ENCODE results near the gene CBR1.

The CBR1 gene

DNA sequence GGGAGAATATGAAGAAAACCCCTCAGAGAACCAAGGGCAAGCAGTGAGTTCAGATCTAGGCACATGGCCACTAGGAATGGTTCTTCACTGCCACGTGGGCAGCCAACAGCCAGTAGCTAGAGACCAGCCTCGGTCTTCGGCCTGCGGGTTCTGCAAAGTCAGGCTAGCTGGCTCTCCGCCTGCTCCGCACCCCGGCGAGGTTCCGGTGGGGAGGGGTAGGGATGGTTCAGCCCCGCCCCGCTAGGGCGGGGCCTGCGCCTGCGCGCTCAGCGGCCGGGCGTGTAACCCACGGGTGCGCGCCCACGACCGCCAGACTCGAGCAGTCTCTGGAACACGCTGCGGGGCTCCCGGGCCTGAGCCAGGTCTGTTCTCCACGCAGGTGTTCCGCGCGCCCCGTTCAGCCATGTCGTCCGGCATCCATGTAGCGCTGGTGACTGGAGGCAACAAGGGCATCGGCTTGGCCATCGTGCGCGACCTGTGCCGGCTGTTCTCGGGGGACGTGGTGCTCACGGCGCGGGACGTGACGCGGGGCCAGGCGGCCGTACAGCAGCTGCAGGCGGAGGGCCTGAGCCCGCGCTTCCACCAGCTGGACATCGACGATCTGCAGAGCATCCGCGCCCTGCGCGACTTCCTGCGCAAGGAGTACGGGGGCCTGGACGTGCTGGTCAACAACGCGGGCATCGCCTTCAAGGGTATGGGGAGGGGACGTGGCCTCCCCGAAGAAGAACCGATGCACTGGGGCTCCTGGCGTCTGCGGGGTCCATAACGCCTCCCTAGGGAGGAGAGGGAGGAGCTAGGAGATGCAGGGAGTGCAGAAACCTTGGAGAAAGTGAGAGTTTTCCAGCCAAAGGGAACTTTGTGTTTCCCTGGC lies at the start of gene CBR1:
Gene CBR1 (plus strand): TSS at position 312 of the 871 bp plus-strand sequence. CDS start 92 bp downstream, at position 404.
- DNase-seq = peak; percentile 93

DNA sequence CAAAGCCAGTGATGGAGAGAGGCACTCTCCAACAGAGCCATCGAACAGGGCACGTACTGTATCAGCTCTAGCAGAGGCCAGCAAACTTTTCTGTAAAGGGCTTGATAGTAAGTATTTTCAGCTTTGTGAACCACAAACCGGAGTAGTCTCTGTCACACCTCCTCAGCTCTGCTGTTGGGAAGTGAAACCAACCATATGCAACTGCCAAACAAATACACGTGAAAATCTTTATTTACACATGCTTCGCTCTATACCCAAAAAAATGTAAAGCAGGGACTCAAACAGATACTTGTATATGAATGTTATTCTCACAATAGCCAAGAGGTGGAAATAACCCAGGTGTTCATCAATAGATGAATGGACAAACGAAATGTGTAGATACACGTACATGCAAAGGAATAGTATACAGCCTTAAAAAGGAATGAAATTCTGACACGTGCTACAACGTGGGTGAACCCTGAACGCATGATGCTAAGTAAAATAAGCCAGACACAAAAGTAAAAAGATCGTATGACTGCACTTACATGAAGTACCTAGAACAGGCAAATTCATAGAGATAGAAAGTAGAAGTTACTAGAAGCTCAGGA lies 48.5 kb upstream of the CBR1 start:
- no peak for DNase-seq

GRCh38 chr21:36022427-36023091 lies 47.3 kb upstream of the CBR1 start:
- no peak for DNase-seq

DNA sequence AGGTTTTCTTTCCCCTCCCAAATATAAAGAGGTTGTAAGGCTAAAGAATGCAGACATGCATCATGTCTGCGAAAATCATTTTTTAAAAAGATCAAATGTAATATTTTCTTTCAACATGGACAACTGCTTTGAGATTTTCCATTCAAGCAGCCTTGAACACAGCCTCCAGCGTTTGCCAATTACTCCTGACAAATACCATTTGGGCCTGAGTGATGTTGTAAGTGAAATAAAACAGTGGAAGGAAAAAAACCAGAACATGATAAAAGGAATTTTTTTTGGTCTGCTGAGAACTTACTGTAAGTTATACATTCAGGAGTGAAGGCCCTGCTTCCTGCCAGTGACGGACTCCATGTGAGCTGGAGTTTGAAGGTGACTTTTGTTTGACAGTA lies 46.7 kb upstream of the CBR1 start:
- no peak for DNase-seq

- no peak for DNase-seq
Measured at GRCh38 chr21:36024782-36025181, 45.0 kb upstream of the CBR1 start.

GRCh38 chr21:36027347-36027746 lies 42.5 kb upstream of the CBR1 start:
- DNase-seq = no peak

GRCh38 chr21:36028127-36029069 lies 41.4 kb upstream of the CBR1 start:
- peak; percentile 88 for DNase-seq

GRCh38 chr21:36029309-36029708 lies 40.5 kb upstream of the CBR1 start:
- DNase-seq = no peak

DNA sequence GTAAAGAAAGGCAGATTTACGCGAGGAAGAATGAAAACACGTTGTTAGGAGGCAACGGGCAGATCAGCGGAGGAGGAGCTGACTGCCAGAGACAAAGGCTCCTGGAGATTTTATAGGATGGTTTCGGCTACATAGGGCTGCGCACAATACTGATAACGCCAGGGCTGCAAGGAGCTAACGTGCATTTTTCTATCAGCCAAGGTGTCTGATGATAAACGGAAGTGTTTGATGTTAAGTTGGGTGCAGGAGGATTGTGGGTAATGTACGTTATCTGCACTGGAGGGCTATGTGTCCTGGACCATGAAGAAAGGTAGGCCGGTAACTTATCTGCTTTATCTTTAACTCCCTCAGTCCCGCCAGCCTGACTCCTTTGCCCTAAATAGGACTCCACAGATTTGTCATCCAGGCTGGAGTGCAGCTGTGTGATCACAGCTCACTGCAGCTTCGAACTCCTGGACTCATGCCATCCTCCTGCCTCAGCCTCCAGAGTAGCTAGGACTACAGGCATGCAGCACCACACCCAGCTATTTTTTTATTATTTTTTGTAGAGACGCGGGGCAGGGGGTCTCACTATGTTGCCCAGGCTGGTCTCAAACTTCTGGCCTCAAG lies 39.1 kb upstream of the CBR1 start:
- DNase-seq = no peak

DNA sequence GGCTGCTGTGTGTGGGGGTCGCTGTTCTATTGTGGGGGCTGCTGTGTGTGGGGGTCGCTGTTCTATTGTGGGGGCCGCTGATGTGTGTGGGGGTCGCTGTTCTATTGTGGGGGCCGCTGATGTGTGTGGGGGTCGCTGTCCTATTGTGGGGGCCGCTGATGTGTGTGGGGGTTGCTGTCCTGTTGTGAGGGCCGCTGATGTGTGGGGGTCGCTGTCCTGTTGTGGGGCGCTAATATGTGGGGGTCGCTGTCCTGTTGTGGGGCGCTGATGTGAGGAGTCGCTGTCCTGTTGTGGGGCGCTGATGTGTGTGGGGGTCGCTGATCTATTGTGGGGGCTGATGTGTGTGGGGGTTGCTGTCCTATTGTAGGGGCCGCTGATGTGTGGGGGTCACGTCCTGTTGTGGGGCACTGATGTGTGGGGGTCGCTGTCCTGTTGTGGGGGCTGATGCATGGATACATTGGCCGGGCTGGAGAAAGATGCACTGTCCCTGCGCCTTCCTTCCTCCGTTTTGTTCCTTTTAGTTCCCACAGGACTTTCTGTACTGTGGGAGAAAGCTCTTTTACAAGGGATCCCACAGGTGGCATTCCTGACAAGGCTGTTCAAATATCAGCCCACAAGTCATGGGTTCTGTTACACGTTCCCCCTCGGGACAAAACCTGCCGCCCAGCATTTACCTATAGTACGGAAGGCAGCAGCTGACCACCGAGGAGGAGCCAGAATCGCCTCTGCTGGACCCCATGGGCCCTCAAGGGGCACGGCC lies 37.0 kb upstream of the CBR1 start:
- DNase-seq = no peak

GRCh38 chr21:36034211-36034913 lies 35.5 kb upstream of the CBR1 start:
- DNase-seq = peak; percentile 52

GRCh38 chr21:36035381-36035791 lies 34.4 kb upstream of the CBR1 start:
- no peak for DNase-seq

DNA sequence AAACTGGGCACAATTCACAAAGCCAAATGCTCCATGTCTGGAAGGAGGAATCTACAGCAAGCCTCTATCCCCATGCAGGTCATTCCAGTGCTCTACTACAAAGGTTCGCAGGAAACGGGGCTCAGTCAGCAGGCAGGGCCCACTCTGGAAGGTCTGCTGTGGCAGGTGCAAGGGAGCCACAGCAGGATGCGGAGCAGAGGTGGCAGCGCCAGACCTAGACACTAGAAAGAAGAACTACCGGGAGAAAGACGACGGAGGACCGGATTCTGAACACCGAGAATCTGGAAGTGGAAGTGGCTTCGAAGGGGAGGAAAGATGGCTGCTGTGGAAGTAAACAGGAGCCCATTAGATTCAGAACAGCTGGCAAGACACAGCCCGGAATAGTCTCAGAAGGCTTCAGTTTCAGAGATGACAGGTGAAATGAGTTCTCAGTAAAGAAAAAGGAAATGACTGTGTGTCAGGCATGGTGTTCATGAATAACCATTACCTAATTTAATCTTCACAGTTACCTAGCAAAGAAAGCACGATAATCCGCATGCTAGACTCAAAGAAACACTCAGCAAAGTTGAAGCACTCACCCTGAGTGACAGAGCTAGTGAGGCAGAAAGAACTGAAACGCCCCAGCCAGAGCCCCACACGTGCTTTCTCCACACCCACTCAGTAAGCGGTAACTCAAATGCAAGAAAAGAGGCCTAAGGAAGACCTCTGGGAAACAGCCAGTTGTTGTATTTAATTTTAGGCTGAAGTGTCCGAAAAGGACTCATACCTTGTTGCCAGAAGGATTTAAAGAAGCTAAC lies 30.9 kb upstream of the CBR1 start:
- DNase-seq = no peak

DNA sequence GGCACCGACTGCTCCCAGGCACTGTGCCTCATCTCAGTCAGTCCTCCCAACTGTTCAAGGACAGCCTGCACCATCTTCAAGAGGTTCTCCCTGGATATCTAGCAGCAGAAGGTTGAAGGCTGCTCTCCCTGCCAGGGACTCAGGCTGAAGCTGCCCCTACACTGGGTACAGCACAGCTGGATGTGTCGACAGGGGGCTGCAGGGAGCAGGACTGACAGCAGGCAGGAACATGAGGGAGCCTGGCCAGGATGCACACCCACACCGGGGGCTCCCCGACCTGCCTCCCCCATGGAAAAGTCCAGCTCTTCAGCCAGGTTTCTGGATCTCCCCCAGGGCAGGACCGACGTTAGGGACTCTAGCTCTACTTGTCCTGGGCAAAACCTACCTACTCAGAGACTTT lies 30.0 kb upstream of the CBR1 start:
- no peak for DNase-seq

GRCh38 chr21:36040389-36040788 lies 29.4 kb upstream of the CBR1 start:
- DNase-seq = no peak

- DNase-seq = no peak
Measured at GRCh38 chr21:36041910-36042309, 27.9 kb upstream of the CBR1 start.

DNA sequence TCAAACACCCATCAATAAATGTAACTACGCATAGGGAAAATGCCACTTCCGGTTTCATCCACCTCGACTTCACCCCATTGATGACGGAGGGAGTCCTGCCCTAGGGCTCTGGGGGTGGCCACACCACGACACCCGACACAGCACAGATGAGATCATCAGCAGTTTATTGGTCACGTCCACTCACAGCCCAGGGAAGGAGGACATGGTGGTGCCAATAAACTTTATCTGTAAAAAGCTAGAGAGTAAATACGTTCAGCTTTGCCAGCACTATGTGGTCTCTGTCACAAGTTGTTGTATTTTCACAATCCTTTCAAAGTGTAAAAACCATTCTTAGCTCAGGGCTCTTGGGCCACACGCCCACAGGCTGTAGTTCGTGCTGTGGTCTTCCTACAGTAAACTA lies 25.8 kb upstream of the CBR1 start:
- no peak for DNase-seq

- DNase-seq = no peak
Measured at GRCh38 chr21:36045993-36046392, 23.8 kb upstream of the CBR1 start.

DNA sequence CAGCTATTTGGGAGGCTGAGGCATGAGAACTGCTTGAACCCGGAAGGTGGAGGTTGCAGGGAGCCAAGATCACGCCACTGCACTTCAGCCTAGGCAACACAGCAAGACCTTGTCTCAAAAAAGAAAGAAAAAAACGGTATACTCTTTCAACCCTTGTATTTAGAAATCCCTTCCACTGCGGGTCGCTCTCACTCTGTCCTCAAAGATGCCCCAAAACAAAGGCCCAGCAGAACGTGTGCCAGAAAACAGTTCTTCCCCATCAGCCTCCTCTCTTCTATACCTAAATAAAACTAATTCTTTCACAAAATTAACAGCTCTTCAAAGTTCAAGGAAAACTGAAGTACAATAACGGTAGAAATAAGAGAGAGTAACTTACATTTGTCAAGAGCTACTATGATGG lies 22.7 kb upstream of the CBR1 start:
- DNase-seq = no peak

DNA sequence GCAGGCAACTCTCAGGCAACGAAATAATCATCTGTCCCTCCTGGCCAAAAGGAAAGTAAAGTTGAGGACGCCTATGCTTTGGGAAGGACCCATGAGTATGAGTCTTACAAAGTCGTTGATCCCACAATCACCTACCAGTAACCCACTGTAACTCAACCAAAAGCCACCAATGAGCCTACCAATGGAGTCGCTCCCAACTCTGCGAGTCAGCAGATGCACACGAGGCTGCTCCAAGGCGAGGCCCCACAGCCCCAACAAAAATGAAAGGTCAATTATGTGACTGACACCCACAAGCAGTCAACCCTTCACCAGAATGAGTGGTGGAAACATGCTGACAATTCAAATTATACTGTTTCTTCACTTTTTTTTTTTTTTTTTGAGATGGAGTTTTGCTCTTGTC lies 21.5 kb upstream of the CBR1 start:
- DNase-seq = no peak
